Fibroblast of lung (primary cell): ENCODE data around the gene OBSL1. TPM values are rescaled to one million over a fixed set of nuclear protein-coding genes. Genes with fewer than 3 reads are reported as not detected.

Source experiments
- DNase-seq, 2 donors: peaks; one replicate each; pipeline versions ENCODE4 v3.0.0 to v3.0.0-alpha.2; 2010; ENCODE audit warnings: low read depth in 2 of 2
- H2AFZ ChIP-seq: 2 replicates; pipeline ENCODE4 v1.5.1; 2012; ENCODE audit warnings: low read length, control low read depth, inconsistent platforms
- H3K27ac ChIP-seq: 2 replicates; pipeline ENCODE4 v1.5.1; 2011; ENCODE audit warnings: low read length, control low read depth; ENCODE audit not compliant: insufficient read depth
- H3K27me3 ChIP-seq: 2 replicates; pipeline ENCODE4 v1.5.1; 2011; ENCODE audit warnings: mild to moderate bottlenecking, low read length; ENCODE audit not compliant: control insufficient read depth, insufficient read depth
- H3K36me3 ChIP-seq: 2 replicates; pipeline ENCODE4 v1.5.1; 2011; ENCODE audit warnings: low read length; ENCODE audit not compliant: control insufficient read depth, insufficient read depth
- H3K4me1 ChIP-seq: 2 replicates; pipeline ENCODE4 v1.5.1; 2011; ENCODE audit warnings: low read length; ENCODE audit not compliant: control insufficient read depth, insufficient read depth; ENCODE audit errors: extremely low read depth
- H3K4me2 ChIP-seq: 2 replicates; pipeline ENCODE4 v1.5.1; 2011; ENCODE audit warnings: low read length, control low read depth; ENCODE audit not compliant: insufficient read depth; ENCODE audit errors: extremely low read depth
- H3K4me3 ChIP-seq, 4 experiments: fragments of 200-600 bp in 1 of 4; sonication (generic) in 1 of 4; replicated peaks in 1 of 4; 2 replicates each; pipeline ENCODE4 v1.5.1; 2011 to 2016; ENCODE audit warnings: low read length in 4 of 4, low read depth in 3 of 4, mild to moderate bottlenecking in 3 of 4, control low read depth in 2 of 4, inconsistent platforms in 1 of 4, mixed read lengths in 1 of 4; ENCODE audit not compliant: insufficient read depth in 1 of 4; ENCODE audit errors: control extremely low read depth in 1 of 4
- H3K79me2 ChIP-seq: 2 replicates; pipeline ENCODE4 v1.5.1; 2012; ENCODE audit warnings: mild to moderate bottlenecking, low read length, inconsistent platforms; ENCODE audit not compliant: control insufficient read depth, insufficient read depth
- H3K9ac ChIP-seq: 2 replicates; pipeline ENCODE4 v1.5.1; 2011; ENCODE audit warnings: mild to moderate bottlenecking, low read length, control low read depth; ENCODE audit not compliant: insufficient read depth
- H3K9me3 ChIP-seq: 2 replicates; pipeline ENCODE4 v1.5.1; 2012; ENCODE audit warnings: low read depth, low read length; ENCODE audit not compliant: control insufficient read depth, insufficient read depth
- H4K20me1 ChIP-seq: 2 replicates; pipeline ENCODE4 v1.5.1; 2011; ENCODE audit warnings: low read length; ENCODE audit not compliant: control insufficient read depth, insufficient read depth; ENCODE audit errors: extremely low read depth
- EZH2 ChIP-seq: IDR thresholded peaks from 2 replicates; pipeline ENCODE4 v1.5.1; 2012; ENCODE audit warnings: low read length, control low read depth, mild to moderate bottlenecking; ENCODE audit errors: missing control alignments
- polyA plus RNA-seq, 2 donors: library from polyadenylated mRNA; depleted of rRNA in 1 of 2; stranded (reverse) in 1 of 2; unstranded in 1 of 2; fragments of >200 nt; gene quantifications; 2 replicates each; pipeline ENCODE4 v1.2.1, GENCODE V29; 2011 to 2012; ENCODE audit warnings: missing spikeins in 1 of 2
- total RNA-seq: library from RNA; depleted of rRNA; stranded (reverse); fragments of >200 nt; gene quantifications from 2 replicates; pipeline ENCODE4 v1.2.1, GENCODE V29; 2014
- TF ChIP-seq, protein P1 (sequence below), 2 donors: IDR thresholded peaks in 1 of 2; conservative IDR thresholded peaks in 1 of 2; 1 replicate in 1 of 2; 2 replicates in 1 of 2; pipeline ENCODE4 v1.5.1; 2011 to 2012; ENCODE audit warnings: low read length in 2 of 2, control low read depth in 1 of 2, inconsistent platforms in 1 of 2, low read depth in 1 of 2, mild to moderate bottlenecking in 1 of 2

Gene OBSL1
- total and polyA plus RNA-seq, 2 donors (not counting 1 experiment from before 2014, with no cell fraction given) = 24.7 to 28.7 TPM

DNA sequence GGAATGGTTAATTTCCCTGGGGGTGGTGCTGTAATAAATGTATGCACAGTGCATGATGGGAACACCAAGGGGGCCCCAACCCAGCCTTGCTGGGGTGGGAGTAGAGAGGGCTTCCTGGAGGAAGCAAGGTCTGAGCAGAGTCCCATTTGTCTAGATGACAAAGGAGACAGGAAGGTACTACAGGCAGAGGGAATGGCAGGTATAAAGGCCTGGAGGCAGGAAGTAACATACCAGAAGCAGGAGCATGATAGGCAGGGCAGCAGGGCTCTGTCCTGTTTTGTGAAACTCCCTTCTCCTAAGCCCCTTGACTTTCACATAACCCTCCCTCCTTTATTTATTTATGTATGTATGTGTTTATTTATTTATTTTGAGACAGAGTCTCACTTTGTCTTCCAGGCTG is 68.7 kb downstream of the OBSL1 start:
- DNase-seq = no peak
- no peaks in the 10 kb centered on the region for H3K27me3 ChIP-seq

DNA sequence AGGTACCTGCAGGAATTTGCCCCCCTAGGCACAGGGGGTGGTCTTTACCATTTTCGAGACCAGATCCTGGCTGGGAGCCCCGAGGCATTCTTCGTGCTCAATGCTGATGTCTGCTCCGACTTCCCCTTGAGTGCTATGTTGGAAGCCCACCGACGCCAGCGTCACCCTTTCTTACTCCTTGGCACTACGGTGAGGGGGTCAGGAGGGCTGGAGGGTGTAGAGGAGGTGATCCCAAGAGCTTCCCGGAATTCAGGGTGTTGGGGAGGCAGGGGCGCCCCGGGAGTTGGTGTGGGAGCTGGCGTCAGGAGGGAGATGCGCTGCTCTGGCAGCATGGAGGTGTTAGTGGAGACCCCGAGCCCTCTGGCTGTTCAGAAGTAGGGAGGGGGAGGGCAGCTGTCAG is 69.5 kb downstream of the OBSL1 start:
- no peak overlapping the region for H3K4me2 ChIP-seq
- no peak overlapping the region for H3K9ac ChIP-seq
- H3K9me3 ChIP-seq = no peaks in the 10 kb centered on the region
- H3K27me3 ChIP-seq = peaks cover 2% of the 10 kb centered on the region
- peaks cover 9% of the 10 kb centered on the region for H3K4me1 ChIP-seq
- peaks cover 18% of the 10 kb centered on the region for H3K36me3 ChIP-seq
- DNase-seq = no peak
- H3K4me3 ChIP-seq = no peak overlapping the region
- H3K27ac ChIP-seq = no peak overlapping the region
- H3K79me2 ChIP-seq = peaks cover 6% of the 10 kb centered on the region
- H2AFZ ChIP-seq = no peak overlapping the region
- H4K20me1 ChIP-seq = no peaks in the 10 kb centered on the region
- TF ChIP-seq, protein P1, sequence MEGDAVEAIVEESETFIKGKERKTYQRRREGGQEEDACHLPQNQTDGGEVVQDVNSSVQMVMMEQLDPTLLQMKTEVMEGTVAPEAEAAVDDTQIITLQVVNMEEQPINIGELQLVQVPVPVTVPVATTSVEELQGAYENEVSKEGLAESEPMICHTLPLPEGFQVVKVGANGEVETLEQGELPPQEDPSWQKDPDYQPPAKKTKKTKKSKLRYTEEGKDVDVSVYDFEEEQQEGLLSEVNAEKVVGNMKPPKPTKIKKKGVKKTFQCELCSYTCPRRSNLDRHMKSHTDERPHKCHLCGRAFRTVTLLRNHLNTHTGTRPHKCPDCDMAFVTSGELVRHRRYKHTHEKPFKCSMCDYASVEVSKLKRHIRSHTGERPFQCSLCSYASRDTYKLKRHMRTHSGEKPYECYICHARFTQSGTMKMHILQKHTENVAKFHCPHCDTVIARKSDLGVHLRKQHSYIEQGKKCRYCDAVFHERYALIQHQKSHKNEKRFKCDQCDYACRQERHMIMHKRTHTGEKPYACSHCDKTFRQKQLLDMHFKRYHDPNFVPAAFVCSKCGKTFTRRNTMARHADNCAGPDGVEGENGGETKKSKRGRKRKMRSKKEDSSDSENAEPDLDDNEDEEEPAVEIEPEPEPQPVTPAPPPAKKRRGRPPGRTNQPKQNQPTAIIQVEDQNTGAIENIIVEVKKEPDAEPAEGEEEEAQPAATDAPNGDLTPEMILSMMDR (conservative IDR thresholded peaks at IDR 0.05 in 1 of 2, IDR thresholded peaks at IDR 0.05 in 1 of 2; ENCODE audit: low read depth in 1 of 2, low read length in 2 of 2) = no peak
- TF ChIP-seq EZH2 = no peak

More for the DNA sequence above, 68.7 kb downstream of the OBSL1 start:
- no peaks in the 10 kb centered on the region for H3K9me3 ChIP-seq
- H2AFZ ChIP-seq = no peak overlapping the region
- no peak for TF ChIP-seq EZH2
- TF ChIP-seq, protein P1 (conservative IDR thresholded peaks at IDR 0.05 in 1 of 2, IDR thresholded peaks at IDR 0.05 in 1 of 2; ENCODE audit: low read depth in 1 of 2, low read length in 2 of 2) = no peak
- H3K79me2 ChIP-seq = peaks cover 6% of the 10 kb centered on the region
- H3K36me3 ChIP-seq = peaks cover 18% of the 10 kb centered on the region
- peaks cover 9% of the 10 kb centered on the region for H3K4me1 ChIP-seq
- H4K20me1 ChIP-seq = no peaks in the 10 kb centered on the region
- no peak overlapping the region for H3K4me2 ChIP-seq
- no peak overlapping the region for H3K4me3 ChIP-seq
- no peak overlapping the region for H3K9ac ChIP-seq
- no peak overlapping the region for H3K27ac ChIP-seq

Other genes with a start within 250 kb of the OBSL1 start
- gene RESP18, start 238.8 kb downstream of the OBSL1 start, total RNA-seq = not detected in 2 replicates
- not detected in 2 replicates for gene RESP18, start 238.8 kb downstream of the OBSL1 start, polyA plus RNA-seq
- 69.9 and 72.5 TPM in 2 replicates for gene DNPEP, start 183.6 kb downstream of the OBSL1 start, total RNA-seq
- gene DNPEP, start 183.6 kb downstream of the OBSL1 start, polyA plus RNA-seq = 38.2 and 44.0 TPM in 2 replicates
- gene DES, start 153.2 kb downstream of the OBSL1 start, total RNA-seq = 34.7 and 69.3 TPM in 2 replicates
- gene DES, start 153.2 kb downstream of the OBSL1 start, polyA plus RNA-seq = 3.8 and 11.0 TPM in 2 replicates
- 13.1 and 20.1 TPM in 2 replicates for gene SPEG, start 136.7 kb downstream of the OBSL1 start, total RNA-seq
- gene SPEG, start 136.7 kb downstream of the OBSL1 start, polyA plus RNA-seq = 5.6 and 9.5 TPM in 2 replicates
- gene GMPPA, start 72.6 kb downstream of the OBSL1 start, total RNA-seq = 36.5 and 38.3 TPM in 2 replicates
- gene GMPPA, start 72.6 kb downstream of the OBSL1 start, polyA plus RNA-seq = 59.7 and 72.4 TPM in 2 replicates
- gene ASIC4, start 57.1 kb downstream of the OBSL1 start, total RNA-seq = under 0.01 and 0.33 TPM in 2 replicates
- gene ASIC4, start 57.1 kb downstream of the OBSL1 start, polyA plus RNA-seq = not detected in 2 replicates
- 46.0 and 58.8 TPM in 2 replicates for gene CHPF, start 27.7 kb downstream of the OBSL1 start, total RNA-seq
- 23.9 and 35.8 TPM in 2 replicates for gene CHPF, start 27.7 kb downstream of the OBSL1 start, polyA plus RNA-seq
- 0.77 and 0.99 TPM in 2 replicates for gene TMEM198, start 27.5 kb downstream of the OBSL1 start, total RNA-seq
- 0.49 and 0.70 TPM in 2 replicates for gene TMEM198, start 27.5 kb downstream of the OBSL1 start, polyA plus RNA-seq
- 0.26 and 0.50 TPM in 2 replicates for gene INHA, start 771 bp upstream of the OBSL1 start, total RNA-seq
- gene INHA, start 771 bp upstream of the OBSL1 start, polyA plus RNA-seq = 0.07 and 0.15 TPM in 2 replicates
- 12.8 and 16.8 TPM in 2 replicates for gene STK11IP, start 26.3 kb upstream of the OBSL1 start, total RNA-seq
- gene STK11IP, start 26.3 kb upstream of the OBSL1 start, polyA plus RNA-seq = 5.6 and 6.7 TPM in 2 replicates
- gene SLC4A3, start 56.1 kb upstream of the OBSL1 start, total RNA-seq = 1.3 and 1.5 TPM in 2 replicates
- gene SLC4A3, start 56.1 kb upstream of the OBSL1 start, polyA plus RNA-seq = 0.93 and 1.4 TPM in 2 replicates